Measurements from ENCODE around the gene SRC. TPM values are rescaled to one million over a fixed set of nuclear protein-coding genes. Genes with fewer than 3 reads are reported as not detected.

SRC gene
- total RNA-seq, 1 donor from 2014 or later = 15.4 TPM

DNA sequence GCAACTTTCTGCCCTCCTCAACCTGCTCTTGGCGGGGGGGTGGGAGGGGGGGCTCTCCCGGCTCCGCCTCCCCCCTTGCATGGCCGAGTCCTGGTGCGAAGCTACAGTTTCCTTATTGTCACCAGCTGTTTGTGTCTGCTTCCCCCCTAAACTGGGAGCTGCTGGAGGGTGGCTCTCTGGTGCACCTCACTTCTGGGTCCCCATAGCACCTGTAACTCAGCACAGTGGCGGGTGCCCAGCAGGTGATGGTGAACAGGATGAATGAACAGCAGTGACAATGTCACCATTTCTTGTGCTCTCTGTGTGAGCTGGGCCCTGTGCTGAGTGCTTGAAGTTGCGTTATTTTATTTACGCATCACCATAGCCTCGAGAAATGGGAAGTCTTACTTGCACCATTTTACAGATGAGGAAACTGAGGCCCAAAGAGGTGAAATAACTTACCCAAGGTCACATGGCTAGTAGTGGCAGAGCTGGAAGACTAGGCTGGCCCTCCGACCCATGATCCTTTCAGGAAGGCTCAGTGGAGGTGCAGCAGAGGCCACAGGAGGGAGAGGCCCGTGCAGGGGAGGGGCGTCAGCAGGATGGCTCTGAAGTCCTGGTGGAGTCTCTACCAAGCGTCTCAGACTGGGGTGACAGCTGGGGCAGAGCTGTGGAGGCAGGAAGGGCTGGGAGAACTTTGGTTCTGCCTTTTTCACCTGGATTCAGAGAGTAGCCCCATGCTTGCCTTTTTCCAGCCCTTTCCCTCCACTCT, 41.8 kb downstream of the SRC start:
- Histone ChIP-seq H3K27ac (no peak overlapping the region), H4K20me1 (ENCODE audit: low read depth) (peaks cover 2% of the 10 kb centered on the region), H2AFZ (replicated peaks) (no peak overlapping the region), H3K27me3 (no peaks in the 10 kb centered on the region), H3K4me2 (no peak overlapping the region), H3K4me3 (no peak overlapping the region), H3K9ac (no peak overlapping the region), H3K9me3 (ENCODE audit: low read depth) (no peaks in the 10 kb centered on the region), H3K4me1 (no peaks in the 10 kb centered on the region), H3K36me3 (no peaks in the 10 kb centered on the region), H3F3A (ENCODE audit: low read depth) (peaks cover 8% of the 10 kb centered on the region), H3K79me2 (ENCODE audit: low read depth) (no peaks in the 10 kb centered on the region)
- no peak for DNase-seq (ENCODE audit: low spot score)
- no peaks in the 10 kb centered on the region for H3K9me3 Mint-ChIP-seq
- H3K4me1 Mint-ChIP-seq = peaks cover 28% of the 10 kb centered on the region
- H3K27ac Mint-ChIP-seq = no peak overlapping the region
- TF ChIP-seq EZH2 (IDR thresholded peaks at IDR 0.05) (no peak), EZH2phosphoT487 (IDR thresholded peaks at IDR 0.05) (no peak)
- TF ChIP-seq, protein P1, sequence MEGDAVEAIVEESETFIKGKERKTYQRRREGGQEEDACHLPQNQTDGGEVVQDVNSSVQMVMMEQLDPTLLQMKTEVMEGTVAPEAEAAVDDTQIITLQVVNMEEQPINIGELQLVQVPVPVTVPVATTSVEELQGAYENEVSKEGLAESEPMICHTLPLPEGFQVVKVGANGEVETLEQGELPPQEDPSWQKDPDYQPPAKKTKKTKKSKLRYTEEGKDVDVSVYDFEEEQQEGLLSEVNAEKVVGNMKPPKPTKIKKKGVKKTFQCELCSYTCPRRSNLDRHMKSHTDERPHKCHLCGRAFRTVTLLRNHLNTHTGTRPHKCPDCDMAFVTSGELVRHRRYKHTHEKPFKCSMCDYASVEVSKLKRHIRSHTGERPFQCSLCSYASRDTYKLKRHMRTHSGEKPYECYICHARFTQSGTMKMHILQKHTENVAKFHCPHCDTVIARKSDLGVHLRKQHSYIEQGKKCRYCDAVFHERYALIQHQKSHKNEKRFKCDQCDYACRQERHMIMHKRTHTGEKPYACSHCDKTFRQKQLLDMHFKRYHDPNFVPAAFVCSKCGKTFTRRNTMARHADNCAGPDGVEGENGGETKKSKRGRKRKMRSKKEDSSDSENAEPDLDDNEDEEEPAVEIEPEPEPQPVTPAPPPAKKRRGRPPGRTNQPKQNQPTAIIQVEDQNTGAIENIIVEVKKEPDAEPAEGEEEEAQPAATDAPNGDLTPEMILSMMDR (IDR thresholded peaks at IDR 0.05) = no peak
- peaks cover 11% of the 10 kb centered on the region for H3K36me3 Mint-ChIP-seq
- H3K27me3 Mint-ChIP-seq (ENCODE audit: insufficient read depth, low read depth) = peaks cover 6% of the 10 kb centered on the region
- H3K4me3 Mint-ChIP-seq = no peak overlapping the region

DNA sequence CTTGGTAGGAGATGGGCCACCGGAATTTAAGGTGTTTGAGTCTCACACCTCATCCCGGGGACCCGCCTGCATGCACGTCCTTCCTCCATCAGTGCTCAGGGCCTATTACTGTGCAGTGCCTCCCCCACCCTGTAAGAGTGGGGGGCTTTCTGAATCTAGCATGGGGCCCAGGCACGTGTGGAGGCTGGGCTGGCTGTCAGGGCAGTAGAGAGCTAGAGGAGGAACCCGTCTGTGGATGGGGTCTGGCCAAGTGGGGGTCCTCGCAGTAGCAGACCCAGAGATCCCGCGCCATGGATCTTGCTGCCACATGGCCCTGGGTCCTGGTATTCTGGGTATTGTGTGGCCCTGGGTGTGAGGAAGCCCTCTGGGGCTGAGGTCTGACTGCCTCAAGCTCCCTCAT, 42.9 kb downstream of the SRC start:
- no peaks in the 10 kb centered on the region for H3K36me3 ChIP-seq
- H3K27ac ChIP-seq = peak overlapping the region; percentile 53
- H3K27me3 ChIP-seq = no peaks in the 10 kb centered on the region
- no peak overlapping the region for H2AFZ ChIP-seq (replicated peaks)
- H3K4me3 ChIP-seq = no peak overlapping the region
- peaks cover 5% of the 10 kb centered on the region for H3K27me3 Mint-ChIP-seq (ENCODE audit: insufficient read depth, low read depth)
- H3K27ac Mint-ChIP-seq = no peak overlapping the region
- H3K4me2 ChIP-seq = no peak overlapping the region
- H3K79me2 ChIP-seq (ENCODE audit: low read depth) = no peaks in the 10 kb centered on the region
- no peaks in the 10 kb centered on the region for H4K20me1 ChIP-seq (ENCODE audit: low read depth)
- no peak for TF ChIP-seq EZH2 (IDR thresholded peaks at IDR 0.05)
- TF ChIP-seq EZH2phosphoT487 (IDR thresholded peaks at IDR 0.05) = no peak
- TF ChIP-seq, protein P1 (IDR thresholded peaks at IDR 0.05) = no peak
- no peaks in the 10 kb centered on the region for H3K9me3 Mint-ChIP-seq
- H3K36me3 Mint-ChIP-seq = peaks cover 11% of the 10 kb centered on the region
- H3K4me1 ChIP-seq = peaks cover 5% of the 10 kb centered on the region
- no peak overlapping the region for H3K4me3 Mint-ChIP-seq
- H3K4me1 Mint-ChIP-seq = peaks cover 35% of the 10 kb centered on the region
- H3K9me3 ChIP-seq (ENCODE audit: low read depth) = no peaks in the 10 kb centered on the region
- H3K9ac ChIP-seq = no peak overlapping the region
- no peak for DNase-seq (ENCODE audit: low spot score)
- peaks cover under 1% of the 10 kb centered on the region for H3F3A ChIP-seq (ENCODE audit: low read depth)

DNA sequence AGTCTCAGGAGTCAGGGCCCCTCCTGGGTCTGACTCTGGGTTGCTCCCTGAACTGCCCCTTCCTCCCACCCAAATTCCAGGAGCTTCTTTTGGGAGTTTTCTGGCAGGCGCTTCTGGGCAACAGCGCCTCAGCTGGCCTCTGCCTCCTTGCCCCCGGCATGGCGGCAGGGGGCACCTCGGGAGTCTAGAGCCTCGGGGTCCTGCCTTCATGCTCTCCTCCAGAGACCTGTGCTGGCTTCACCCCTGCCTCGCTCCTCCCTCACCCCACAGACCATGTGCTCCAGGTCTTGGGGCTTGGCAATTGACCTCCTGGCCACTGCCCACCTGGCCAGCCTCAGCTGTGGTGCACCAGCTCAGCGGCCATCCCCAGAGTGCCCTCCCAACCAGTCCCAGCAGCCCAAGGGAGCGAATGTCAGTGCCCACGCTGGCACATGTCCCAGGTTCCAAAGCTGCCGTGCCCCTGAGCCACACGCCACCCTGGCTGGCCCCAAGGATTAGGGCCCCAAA, 43.4 kb downstream of the SRC start:
- DNase-seq (ENCODE audit: low spot score) = no peak
- no peak overlapping the region for H3K4me3 ChIP-seq
- no peak overlapping the region for H3K9ac ChIP-seq
- TF ChIP-seq EZH2 (IDR thresholded peaks at IDR 0.05) (no peak), EZH2phosphoT487 (IDR thresholded peaks at IDR 0.05) (no peak)
- TF ChIP-seq, protein P1 (IDR thresholded peaks at IDR 0.05) = no peak
- Mint-ChIP-seq H3K27me3 (ENCODE audit: insufficient read depth, low read depth) (peaks cover 5% of the 10 kb centered on the region), H3K4me3 (no peak overlapping the region), H3K4me1 (peaks cover 39% of the 10 kb centered on the region), H3K36me3 (peaks cover 13% of the 10 kb centered on the region), H3K27ac (no peak overlapping the region), H3K9me3 (no peaks in the 10 kb centered on the region)
- H4K20me1 ChIP-seq (ENCODE audit: low read depth) = no peaks in the 10 kb centered on the region
- no peak overlapping the region for H3K4me2 ChIP-seq
- H3K36me3 ChIP-seq = no peaks in the 10 kb centered on the region
- H3K4me1 ChIP-seq = peaks cover 9% of the 10 kb centered on the region
- peaks cover 5% of the 10 kb centered on the region for H3F3A ChIP-seq (ENCODE audit: low read depth)
- peak overlapping the region; percentile 53 for H3K27ac ChIP-seq
- H3K9me3 ChIP-seq (ENCODE audit: low read depth) = no peaks in the 10 kb centered on the region
- H3K79me2 ChIP-seq (ENCODE audit: low read depth) = no peaks in the 10 kb centered on the region
- no peaks in the 10 kb centered on the region for H3K27me3 ChIP-seq
- no peak overlapping the region for H2AFZ ChIP-seq (replicated peaks)
